Measurements from ENCODE around the gene CHRND. TPM values are rescaled to one million over a fixed set of nuclear protein-coding genes. Genes with fewer than 3 reads are reported as not detected.

The CHRND gene
- total and polyA plus RNA-seq, 2 of the 4 experiments (the other 2 are of a cell fraction), result not detected

DNA sequence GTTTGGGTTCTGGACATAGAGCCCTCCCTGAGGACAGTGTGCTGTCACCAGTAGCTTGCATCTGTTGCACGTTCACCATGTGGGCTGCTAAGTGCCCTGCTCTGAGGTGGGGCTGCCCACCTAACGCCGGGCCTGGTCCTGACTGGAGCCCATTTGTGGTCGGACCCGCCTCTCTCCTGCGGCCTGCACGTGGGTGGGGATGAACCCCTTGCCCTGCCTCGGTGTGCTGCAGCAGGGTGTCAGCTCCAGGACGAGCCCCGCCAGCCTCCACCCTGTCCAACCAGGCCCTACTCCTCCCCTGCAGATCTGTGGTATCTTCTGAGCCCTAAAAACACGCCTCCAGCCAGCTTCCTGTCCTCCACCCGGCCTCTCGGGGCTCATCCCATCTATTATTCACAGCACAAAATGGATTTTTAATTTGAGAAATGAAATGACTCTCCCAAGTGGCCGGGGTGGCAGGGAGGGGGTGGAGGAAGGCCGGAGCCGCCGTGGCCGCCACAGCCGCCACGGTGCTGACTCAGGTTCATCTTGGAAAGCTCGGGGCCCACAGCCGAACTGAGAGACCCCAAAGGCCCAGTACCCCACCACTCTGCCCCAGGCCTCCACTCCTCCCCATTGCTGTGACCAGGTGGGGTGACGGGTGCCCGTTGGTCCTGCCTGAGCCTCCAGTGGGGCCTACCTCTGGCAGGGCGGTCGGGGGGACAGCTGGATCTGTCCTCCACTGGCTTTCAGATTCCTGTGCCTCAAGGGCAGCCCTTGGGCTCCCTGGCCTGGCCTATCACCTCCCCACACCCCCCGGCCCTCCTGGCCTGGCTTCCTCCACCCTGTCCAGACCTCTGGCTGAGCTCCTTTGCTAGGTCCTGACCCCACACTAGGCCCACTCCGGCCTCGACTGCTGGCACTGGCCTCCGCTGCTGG lies 35.5 kb upstream of the CHRND start:
- dilution Hi-C loops (cut with HindIII; ENCODE audit: low sequenced_read_pairs, unreplicated experiment) (no loop called here), in situ Hi-C loops (cut with MboI; ENCODE audit: low sequenced_read_pairs) (no loop called here), intact Hi-C loops (cut with micrococcal nuclease) (no loop called here)
- Histone ChIP-seq H3K4me1 (ENCODE audit: control insufficient read depth, insufficient read depth, low read length) (no peaks in the 10 kb centered on the region; the same call in 1 of the 2 replicates), H2AK5ac (ENCODE audit: low read depth, low read length) (no peak overlapping the region), H3K27me3 (ENCODE audit: control insufficient read depth, insufficient read depth, low read length) (peaks cover 63% of the 10 kb centered on the region), H2AK9ac (replicated peaks; ENCODE audit: low read depth, low read length, poor library complexity) (no peak overlapping the region), H3K14ac (replicated peaks; ENCODE audit: low read depth, low read length) (no peak overlapping the region), H3K79me1 (ENCODE audit: low read depth in 1 of 2, low read length in 2 of 2) (no peaks in the 10 kb centered on the region), H2BK120ac (ENCODE audit: low read depth, low read length) (no peak overlapping the region), H3K9me1 (ENCODE audit: insufficient read depth, low read length) (no peaks in the 10 kb centered on the region), H3K9ac (ENCODE audit: low read depth, low read length) (no peak overlapping the region), H2BK5ac (ENCODE audit: low read depth, low read length, poor library complexity, severe bottlenecking) (no peak overlapping the region), H2BK15ac (ENCODE audit: low read depth, low read length) (no peak overlapping the region), H4K20me1 (ENCODE audit: insufficient read depth, low read length) (no peaks in the 10 kb centered on the region; the same call in 1 of the 2 replicates), H3K27ac (ENCODE audit: insufficient read depth, low read length) (no peak overlapping the region), H3K23ac (ENCODE audit: low read depth, low read length) (no peak overlapping the region), H4K8ac (ENCODE audit: low read depth in 2 of 2, low read length in 2 of 2) (no peak overlapping the region), H3K4me3 (ENCODE audit: insufficient read depth, low read depth, low read length) (no peak overlapping the region), H3K4me2 (ENCODE audit: low read depth, low read length) (no peak overlapping the region), H3K36me3 (ENCODE audit: control insufficient read depth, insufficient read depth, low read length) (no peaks in the 10 kb centered on the region), H4K91ac (ENCODE audit: insufficient read depth, low read depth, low read length) (no peak overlapping the region), H2BK20ac (ENCODE audit: low read depth, low read length) (no peak overlapping the region), H3K9me3 (ENCODE audit: control insufficient read depth, insufficient read depth, low read length) (no peaks in the 10 kb centered on the region), H3K56ac (ENCODE audit: extremely low read depth, insufficient read depth, low read length) (no peak overlapping the region; the same call in 1 of the 2 replicates), H3K18ac (ENCODE audit: low read depth, low read length) (no peak overlapping the region), H4K5ac (ENCODE audit: low read depth, low read length) (no peak overlapping the region), H2AFZ (replicated peaks; ENCODE audit: low read length, poor library complexity) (peak overlapping the region; percentile 21), H3K4ac (ENCODE audit: low read depth, low read length) (no peak overlapping the region)
- DNase-seq (no peak), ATAC-seq (ENCODE audit: low read depth) (no peak)
- no peak for TF ChIP-seq USF2 (IDR thresholded peaks at IDR 0.05; ENCODE audit: low read depth, low read length)
- no peak for TF ChIP-seq ELK1 (IDR thresholded peaks at IDR 0.05; ENCODE audit: borderline replicate concordance, low read depth, low read length)
- no peak for TF ChIP-seq MAZ (IDR thresholded peaks at IDR 0.05; ENCODE audit: borderline replicate concordance, low read depth, low read length)
- no peak for TF ChIP-seq FOS (IDR thresholded peaks at IDR 0.05; ENCODE audit: low read depth, low read length)
- no peak for TF ChIP-seq MXI1 (IDR thresholded peaks at IDR 0.05; ENCODE audit: borderline replicate concordance, low read depth, low read length)
- TF ChIP-seq NFE2L2 (IDR thresholded peaks at IDR 0.05; ENCODE audit: low read depth, low read length), result no peak
- no peak for TF ChIP-seq MAFK (IDR thresholded peaks at IDR 0.05; ENCODE audit: low read depth, low read length)
- CTCF ChIA-PET, result no interaction called here
- 73% methylated on average over 12 of the region's 30 CpGs; no CpG with 5 or more reads in 1 of the 2 experiments for WGBS, 2 experiments (ENCODE audit: extremely low coverage in 2 of 2, insufficient read length in 1 of 2)
- POLR2A ChIA-PET (ENCODE audit: unreplicated experiment), result no interaction called here
- no TSS peak for BruUV-seq (replicated peaks)
